Measurements from ENCODE around the gene RBMS3.

GRCh38 chr3:29314727-29315088 lies 33.8 kb downstream of the RBMS3 start:
- no peak for TF ChIP-seq CTCF (IDR thresholded peaks at IDR 0.05)
- no peak for TF ChIP-seq POLR2A (IDR thresholded peaks at IDR 0.05)
